Mucosa of descending colon (tissue), 3 donors: ENCODE data around the gene SGCA. TPM values are rescaled to one million over a fixed set of nuclear protein-coding genes. Genes with fewer than 3 reads are reported as not detected.

Source experiments
- ATAC-seq: fragments of 200-7000 bp; cut with Tn5 transposase; one replicate; pipeline ENCODE4 v1.9.1; 2020; ENCODE audit warnings: mild to moderate bottlenecking, moderate library complexity
- DNase-seq, 3 donors: peaks; one replicate each; pipeline ENCODE4 v3.0.0-alpha.2; 2020
- H3K36me3 ChIP-seq: fragments of 200-600 bp; one replicate; pipeline ENCODE4 v1.8.0; 2021; ENCODE audit warnings: low read depth, mild to moderate bottlenecking
- H3K4me1 ChIP-seq: fragments of 200-600 bp; one replicate; pipeline ENCODE4 v1.8.0; 2021; ENCODE audit warnings: low read depth, mild to moderate bottlenecking
- H3K4me3 ChIP-seq: fragments of 200-600 bp; one replicate; pipeline ENCODE4 v1.8.0; 2021; ENCODE audit warnings: mild to moderate bottlenecking
- H3K9me3 ChIP-seq: fragments of 200-600 bp; one replicate; pipeline ENCODE4 v1.8.0; 2021; ENCODE audit warnings: mild to moderate bottlenecking
- intact Hi-C, 2 donors: fragments of 100-400 bp; cut with DNase I in 1 of 2; cut with micrococcal nuclease in 1 of 2; formaldehyde crosslinking; loops; one replicate each; pipeline versions ENCODE4 v1.11.0 to v1.11.1; 2022; cut with DNase I, micrococcal nuclease
- total RNA-seq, 3 donors: library from RNA; stranded (reverse); fragmentation: NEBNext Ultra II Directional in 2 of 3; extraction: Animal tissue kit (Norgen Biotek cat#: 25700) in 2 of 3; gene quantifications; one replicate each; pipeline versions ENCODE4 v1.2.1 to v1.2.4, GENCODE V29; 2021 to 2023
- TF ChIP-seq, protein P1 (sequence below): fragments of 200-600 bp; IDR thresholded peaks from one replicate; pipeline ENCODE4 v1.8.0; 2022; ENCODE audit warnings: antibody characterized with exemption, mild to moderate bottlenecking
- donor health status: DM: no; HTN: no; CAD: no; lungs with moderate emphysema.
- donor health status: DM: no; HTN: no; CAD: no.
- donor health status: DM: no; HTN: yes; CAD: no.

The SGCA gene
- total RNA-seq, 3 donors from 2014 or later = 0.64 to 30.7 (median 6.8) TPM

GRCh38 chr17:50219342-50219741, 53.5 kb downstream of the SGCA start:
- DNase-seq = no peak
- no peaks in the 10 kb centered on the region for H3K36me3 ChIP-seq
- no peaks in the 10 kb centered on the region for H3K4me1 ChIP-seq
- no peaks in the 10 kb centered on the region for H3K9me3 ChIP-seq
- no peak for ATAC-seq
- intact Hi-C loops = no loop called here
- TF ChIP-seq, protein P1, sequence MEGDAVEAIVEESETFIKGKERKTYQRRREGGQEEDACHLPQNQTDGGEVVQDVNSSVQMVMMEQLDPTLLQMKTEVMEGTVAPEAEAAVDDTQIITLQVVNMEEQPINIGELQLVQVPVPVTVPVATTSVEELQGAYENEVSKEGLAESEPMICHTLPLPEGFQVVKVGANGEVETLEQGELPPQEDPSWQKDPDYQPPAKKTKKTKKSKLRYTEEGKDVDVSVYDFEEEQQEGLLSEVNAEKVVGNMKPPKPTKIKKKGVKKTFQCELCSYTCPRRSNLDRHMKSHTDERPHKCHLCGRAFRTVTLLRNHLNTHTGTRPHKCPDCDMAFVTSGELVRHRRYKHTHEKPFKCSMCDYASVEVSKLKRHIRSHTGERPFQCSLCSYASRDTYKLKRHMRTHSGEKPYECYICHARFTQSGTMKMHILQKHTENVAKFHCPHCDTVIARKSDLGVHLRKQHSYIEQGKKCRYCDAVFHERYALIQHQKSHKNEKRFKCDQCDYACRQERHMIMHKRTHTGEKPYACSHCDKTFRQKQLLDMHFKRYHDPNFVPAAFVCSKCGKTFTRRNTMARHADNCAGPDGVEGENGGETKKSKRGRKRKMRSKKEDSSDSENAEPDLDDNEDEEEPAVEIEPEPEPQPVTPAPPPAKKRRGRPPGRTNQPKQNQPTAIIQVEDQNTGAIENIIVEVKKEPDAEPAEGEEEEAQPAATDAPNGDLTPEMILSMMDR = no peak
- no peak overlapping the region for H3K4me3 ChIP-seq

- H3K36me3 ChIP-seq = no peaks in the 10 kb centered on the region
- DNase-seq (no peak), ATAC-seq (no peak)
- intact Hi-C loops = no loop called here
- H3K9me3 ChIP-seq = no peaks in the 10 kb centered on the region
- no peak overlapping the region for H3K4me3 ChIP-seq
- TF ChIP-seq, protein P1 = no peak
- no peaks in the 10 kb centered on the region for H3K4me1 ChIP-seq
Measured at GRCh38 chr17:50219939-50220465, 54.2 kb downstream of the SGCA start.

- DNase-seq (no peak), ATAC-seq (no peak)
- Histone ChIP-seq H3K9me3 (peaks cover 2% of the 10 kb centered on the region), H3K4me1 (no peaks in the 10 kb centered on the region), H3K36me3 (no peaks in the 10 kb centered on the region), H3K4me3 (no peak overlapping the region)
- TF ChIP-seq, protein P1 = no peak
- intact Hi-C loops = no loop called here
Measured at GRCh38 chr17:50220811-50221210, 55.0 kb downstream of the SGCA start.

DNA sequence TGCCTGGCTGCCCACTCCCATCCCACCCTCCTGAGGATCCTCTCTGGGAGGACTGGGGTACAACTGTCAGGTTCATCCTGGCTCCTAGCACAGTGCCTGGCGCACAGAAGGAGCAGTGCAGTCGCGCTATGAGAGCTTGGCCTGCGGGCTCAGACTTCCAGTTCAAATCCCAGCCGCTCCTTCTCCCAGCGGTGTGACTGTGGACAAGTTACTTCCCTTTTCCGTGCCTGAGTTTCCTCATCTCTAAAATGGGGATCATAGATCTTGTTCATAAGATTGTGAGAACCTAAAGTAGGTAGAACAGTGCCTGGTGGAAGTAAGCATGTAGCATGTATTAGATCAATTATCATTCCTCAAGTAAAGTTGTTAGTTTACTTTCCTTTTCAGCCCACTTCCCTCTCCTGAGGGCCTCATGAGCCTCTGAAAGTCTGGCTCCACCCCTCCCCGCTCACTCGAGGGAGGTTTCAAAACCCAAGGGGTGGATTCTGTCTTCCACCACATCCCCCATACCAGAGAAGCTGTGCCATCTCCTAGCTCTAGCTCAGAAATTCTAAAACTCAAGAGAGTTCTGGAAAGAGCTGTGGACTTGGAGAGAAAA, 55.6 kb downstream of the SGCA start:
- DNase-seq (no peak), ATAC-seq (no peak)
- Histone ChIP-seq H3K9me3 (peaks cover 4% of the 10 kb centered on the region), H3K4me3 (no peak overlapping the region), H3K36me3 (no peaks in the 10 kb centered on the region), H3K4me1 (no peaks in the 10 kb centered on the region)
- intact Hi-C loops = no loop called here
- TF ChIP-seq, protein P1 = no peak

DNA sequence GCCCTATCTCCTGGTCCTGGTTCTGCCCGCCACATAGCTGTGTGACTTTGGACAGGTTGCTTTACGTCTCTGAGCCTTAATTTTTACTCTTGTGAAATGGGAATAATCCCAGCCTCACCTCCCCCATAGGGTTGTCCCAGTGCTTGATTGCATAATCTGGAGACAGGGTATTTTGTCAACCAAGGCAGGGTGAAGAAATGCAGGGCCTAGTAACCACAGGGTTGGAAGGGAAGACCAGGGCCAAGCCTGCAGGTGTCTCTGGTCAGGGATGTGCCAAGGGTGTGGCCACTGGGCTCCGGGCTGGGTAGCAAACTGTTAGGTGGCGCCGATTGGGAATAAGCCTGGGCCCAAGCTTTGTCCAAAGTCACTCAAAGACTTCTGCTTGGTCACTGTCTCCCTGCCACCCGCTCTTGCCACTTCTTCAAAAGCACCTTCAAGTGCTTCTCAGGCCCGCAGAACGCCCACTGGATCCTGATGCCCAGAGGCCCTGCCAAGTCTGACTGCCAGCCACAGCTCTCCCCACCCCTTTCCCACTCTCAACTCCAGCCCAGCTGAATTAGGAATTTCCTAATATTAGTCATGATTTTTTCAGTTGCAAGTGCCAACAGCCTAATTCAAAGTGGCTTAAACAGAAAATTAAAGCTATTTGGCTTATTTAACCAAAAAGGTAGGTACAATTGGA, 56.2 kb downstream of the SGCA start:
- Histone ChIP-seq H3K4me1 (no peaks in the 10 kb centered on the region), H3K9me3 (peaks cover 4% of the 10 kb centered on the region), H3K36me3 (no peaks in the 10 kb centered on the region), H3K4me3 (no peak overlapping the region)
- peak; percentile 29 for ATAC-seq
- DNase-seq = no peak
- intact Hi-C loops = no loop called here
- TF ChIP-seq, protein P1 = no peak
